GM10266 (cell line): ENCODE measurements around the gene NVL.

Experiments used
- DNase-seq: peaks from one replicate; pipeline ENCODE4 v3.0.0; 2012; ENCODE audit errors: extremely low spot score
- TF ChIP-seq, protein P1 (sequence below): IDR thresholded peaks from 2 replicates; pipeline ENCODE4 v1.5.1; 2012; ENCODE audit warnings: mild to moderate bottlenecking, low read depth; ENCODE audit not compliant: control insufficient read depth, insufficient read depth; ENCODE audit errors: missing control alignments

The NVL gene

GRCh38 chr1:224329842-224330753, at the start of gene NVL:
Gene NVL, minus strand, starts transcription at chr1:224330172. Its CDS starts 45 bp downstream, at chr1:224330127.
- peak; percentile 81 for DNase-seq
- TF ChIP-seq, protein P1, sequence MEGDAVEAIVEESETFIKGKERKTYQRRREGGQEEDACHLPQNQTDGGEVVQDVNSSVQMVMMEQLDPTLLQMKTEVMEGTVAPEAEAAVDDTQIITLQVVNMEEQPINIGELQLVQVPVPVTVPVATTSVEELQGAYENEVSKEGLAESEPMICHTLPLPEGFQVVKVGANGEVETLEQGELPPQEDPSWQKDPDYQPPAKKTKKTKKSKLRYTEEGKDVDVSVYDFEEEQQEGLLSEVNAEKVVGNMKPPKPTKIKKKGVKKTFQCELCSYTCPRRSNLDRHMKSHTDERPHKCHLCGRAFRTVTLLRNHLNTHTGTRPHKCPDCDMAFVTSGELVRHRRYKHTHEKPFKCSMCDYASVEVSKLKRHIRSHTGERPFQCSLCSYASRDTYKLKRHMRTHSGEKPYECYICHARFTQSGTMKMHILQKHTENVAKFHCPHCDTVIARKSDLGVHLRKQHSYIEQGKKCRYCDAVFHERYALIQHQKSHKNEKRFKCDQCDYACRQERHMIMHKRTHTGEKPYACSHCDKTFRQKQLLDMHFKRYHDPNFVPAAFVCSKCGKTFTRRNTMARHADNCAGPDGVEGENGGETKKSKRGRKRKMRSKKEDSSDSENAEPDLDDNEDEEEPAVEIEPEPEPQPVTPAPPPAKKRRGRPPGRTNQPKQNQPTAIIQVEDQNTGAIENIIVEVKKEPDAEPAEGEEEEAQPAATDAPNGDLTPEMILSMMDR = no peak

GRCh38 chr1:224378855-224379631, 49.1 kb upstream of the NVL start:
- no peak for DNase-seq
- TF ChIP-seq, protein P1 = no peak

GRCh38 chr1:224377676-224378006, 47.7 kb upstream of the NVL start:
- DNase-seq = peak; percentile 63
- TF ChIP-seq, protein P1 = no peak

- no peak for DNase-seq
- TF ChIP-seq, protein P1 = no peak
These were observed 45.1 kb upstream of the NVL start for GRCh38 chr1:224375059-224375458.

GRCh38 chr1:224373008-224373590, 43.1 kb upstream of the NVL start:
- TF ChIP-seq, protein P1 = no peak

GRCh38 chr1:224368409-224368808, 38.4 kb upstream of the NVL start:
- DNase-seq = peak; percentile 41
- TF ChIP-seq, protein P1 = no peak

More at GRCh38 chr1:224373008-224373590, 43.1 kb upstream of the NVL start:
- no peak for DNase-seq
